ENCODE results near the gene SLC16A3. TPM values are rescaled to one million over a fixed set of nuclear protein-coding genes. Genes with fewer than 3 reads are reported as not detected.
A peak's percentile ranks its signal among the peaks of the same experiment; 100 is the strongest.

SLC16A3 gene
- polyA plus RNA-seq, 1 of the 3 experiments (the other 2 are of a cell fraction): 70.7 TPM

GRCh38 chr17:82200743-82201497 is 27.9 kb upstream of the SLC16A3 start:
- Histone ChIP-seq H2AFZ (ENCODE audit: low read depth) (no peak overlapping the region), H3K4me2 (no peak overlapping the region), H3K4me1 (ENCODE audit: control insufficient read depth in 1 of 2, insufficient read depth in 2 of 2, low read depth in 1 of 2, low read length in 1 of 2) (peaks cover 11 to 14% of the 10 kb centered on the region in 2 experiments; a peak in 3 of 4 replicates), H3K27ac (ENCODE audit: low read depth in 2 of 2, low read length in 1 of 2) (no peak overlapping the region), H3K27me3 (ENCODE audit: insufficient read depth) (no peaks in the 10 kb centered on the region), H3K36me3 (replicated peaks in 1 of 2; ENCODE audit: control insufficient read depth in 1 of 2, insufficient read depth in 2 of 2, low read length in 1 of 2) (peaks cover 20 to 37% of the 10 kb centered on the region in 2 experiments), H3K9me3 (no peaks in the 10 kb centered on the region), H3F3A (replicated peaks; ENCODE audit: insufficient read depth) (peaks cover 13% of the 10 kb centered on the region), H3K9ac (no peak overlapping the region), H3K9me2 (no peaks in the 10 kb centered on the region), H3K4me3 (ENCODE audit: low read depth in 2 of 2, low read length in 1 of 2) (no peak overlapping the region), H4K20me1 (ENCODE audit: insufficient read depth) (0 out of 2 replicates have a peak, but pooled peaks cover 3% of the 10 kb centered on the region), H3K79me2 (ENCODE audit: insufficient read depth) (peaks cover 17% of the 10 kb centered on the region; the same call in 1 of the 2 replicates)
- TF ChIP-seq RAD21 (IDR thresholded peaks at IDR 0.05; ENCODE audit: low read length) (no peak), IRF3 (IDR thresholded peaks at IDR 0.05; ENCODE audit: low read depth, low read length) (no peak), SIN3A (IDR thresholded peaks at IDR 0.05; ENCODE audit: borderline replicate concordance, low read depth, low read length) (no peak), GABPA (IDR thresholded peaks at IDR 0.05; ENCODE audit: low read depth) (no peak), POLR2AphosphoS5 (IDR thresholded peaks at IDR 0.05; ENCODE audit: low read depth, low read length) (no peak), EZH2phosphoT487 (IDR thresholded peaks at IDR 0.05; ENCODE audit: borderline replicate concordance, low read depth) (no peak), CTCF (IDR thresholded peaks at IDR 0.05) (no peak), YY1 (IDR thresholded peaks at IDR 0.05; ENCODE audit: low read depth) (no peak)
- TF ChIP-seq, protein P1, sequence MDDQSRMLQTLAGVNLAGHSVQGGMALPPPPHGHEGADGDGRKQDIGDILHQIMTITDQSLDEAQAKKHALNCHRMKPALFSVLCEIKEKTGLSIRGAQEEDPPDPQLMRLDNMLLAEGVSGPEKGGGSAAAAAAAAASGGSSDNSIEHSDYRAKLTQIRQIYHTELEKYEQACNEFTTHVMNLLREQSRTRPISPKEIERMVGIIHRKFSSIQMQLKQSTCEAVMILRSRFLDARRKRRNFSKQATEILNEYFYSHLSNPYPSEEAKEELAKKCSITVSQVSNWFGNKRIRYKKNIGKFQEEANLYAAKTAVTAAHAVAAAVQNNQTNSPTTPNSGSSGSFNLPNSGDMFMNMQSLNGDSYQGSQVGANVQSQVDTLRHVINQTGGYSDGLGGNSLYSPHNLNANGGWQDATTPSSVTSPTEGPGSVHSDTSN (IDR thresholded peaks at IDR 0.05): no peak
- ChIA-PET CTCF (interaction anchor here (1.1 to 2.9 kb wide), 4 partner anchors 36 to 242 kb away, joined by 3 to 12 read pairs (median 4); no protein-coding TSS in a partner anchor), POLR2A (no interaction called here)
- DNase-seq: peak; percentile 25
- WGBS (ENCODE audit: low lambda C conversion rate): 88% methylated on average over 13 of the region's 13 CpGs

DNA sequence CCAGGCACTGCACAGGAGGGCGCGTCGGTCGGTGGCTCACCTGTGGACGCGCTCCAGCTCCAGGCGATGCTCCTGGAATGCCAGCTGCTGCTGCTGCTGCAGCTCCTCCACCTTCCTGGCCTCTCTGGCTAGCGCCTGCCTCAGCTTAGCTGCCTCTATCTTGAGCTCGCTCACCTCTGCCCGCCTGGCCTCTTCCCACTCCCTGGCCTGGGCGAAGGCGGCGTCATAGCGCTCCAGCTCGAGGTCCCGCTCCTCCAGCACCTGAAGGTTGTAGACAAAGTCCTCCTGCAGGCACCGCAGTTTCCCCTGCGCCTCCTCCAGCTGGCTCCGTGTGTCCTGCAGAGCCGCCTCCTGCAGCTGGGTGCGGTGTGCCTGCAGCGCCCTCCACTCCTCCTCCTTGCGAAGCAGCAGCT is 27.3 kb upstream of the SLC16A3 start:
- Histone ChIP-seq H3K27me3 (ENCODE audit: insufficient read depth) (no peaks in the 10 kb centered on the region), H3K9me3 (no peaks in the 10 kb centered on the region), H3K9me2 (no peaks in the 10 kb centered on the region), H3K36me3 (replicated peaks in 1 of 2; ENCODE audit: control insufficient read depth in 1 of 2, insufficient read depth in 2 of 2, low read length in 1 of 2) (peaks cover 20 to 31% of the 10 kb centered on the region in 2 experiments), H3K4me1 (ENCODE audit: control insufficient read depth in 1 of 2, insufficient read depth in 2 of 2, low read depth in 1 of 2, low read length in 1 of 2) (peaks cover 15 to 19% of the 10 kb centered on the region in 2 experiments; a peak in 3 of 4 replicates), H3K4me3 (ENCODE audit: low read depth in 2 of 2, low read length in 1 of 2) (no peak overlapping the region), H3K79me2 (ENCODE audit: insufficient read depth) (peaks cover 17% of the 10 kb centered on the region; the same call in 1 of the 2 replicates), H2AFZ (ENCODE audit: low read depth) (no peak overlapping the region), H4K20me1 (ENCODE audit: insufficient read depth) (0 out of 2 replicates have a peak, but pooled peaks cover 3% of the 10 kb centered on the region), H3F3A (replicated peaks; ENCODE audit: insufficient read depth) (peaks cover 17% of the 10 kb centered on the region), H3K4me2 (no peak overlapping the region), H3K9ac (no peak overlapping the region), H3K27ac (ENCODE audit: low read depth in 2 of 2, low read length in 1 of 2) (no peak overlapping the region)
- 96% methylated on average over 16 of the region's 23 CpGs for WGBS (ENCODE audit: low lambda C conversion rate)
- ChIA-PET POLR2A (no interaction called here), CTCF (interaction anchor here (1.1 to 2.9 kb wide), 3 partner anchors 35 to 242 kb away, joined by 3 to 12 read pairs (median 4); no protein-coding TSS in a partner anchor)
- DNase-seq: peak; percentile 16
- TF ChIP-seq GABPA (IDR thresholded peaks at IDR 0.05; ENCODE audit: low read depth) (no peak), SIN3A (IDR thresholded peaks at IDR 0.05; ENCODE audit: borderline replicate concordance, low read depth, low read length) (no peak), CTCF (IDR thresholded peaks at IDR 0.05) (no peak), FOSL2 (IDR thresholded peaks at IDR 0.05; ENCODE audit: borderline replicate concordance, low read depth) (no peak), RXRA (IDR thresholded peaks at IDR 0.05; ENCODE audit: borderline replicate concordance, low read depth) (no peak), SMC3 (IDR thresholded peaks at IDR 0.05; ENCODE audit: low read depth, low read length) (no peak), JUND (IDR thresholded peaks at IDR 0.05) (no peak), TCF12 (IDR thresholded peaks at IDR 0.05) (no peak), EZH2phosphoT487 (IDR thresholded peaks at IDR 0.05; ENCODE audit: borderline replicate concordance, low read depth) (no peak), RCOR1 (IDR thresholded peaks at IDR 0.05; ENCODE audit: low read length) (no peak), EP300 (IDR thresholded peaks at IDR 0.05; ENCODE audit: borderline replicate concordance in 1 of 2, low read depth in 1 of 2, low read length in 1 of 2) (no peak), TAF1 (IDR thresholded peaks at IDR 0.05; ENCODE audit: borderline replicate concordance, low read depth, low read length) (no peak)
- TF ChIP-seq, protein P2, sequence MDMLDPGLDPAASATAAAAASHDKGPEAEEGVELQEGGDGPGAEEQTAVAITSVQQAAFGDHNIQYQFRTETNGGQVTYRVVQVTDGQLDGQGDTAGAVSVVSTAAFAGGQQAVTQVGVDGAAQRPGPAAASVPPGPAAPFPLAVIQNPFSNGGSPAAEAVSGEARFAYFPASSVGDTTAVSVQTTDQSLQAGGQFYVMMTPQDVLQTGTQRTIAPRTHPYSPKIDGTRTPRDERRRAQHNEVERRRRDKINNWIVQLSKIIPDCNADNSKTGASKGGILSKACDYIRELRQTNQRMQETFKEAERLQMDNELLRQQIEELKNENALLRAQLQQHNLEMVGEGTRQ (IDR thresholded peaks at IDR 0.05; ENCODE audit: borderline replicate concordance, low read depth, low read length): no peak

All from SK-N-SH (cell line).